HepG2 (cell line): ENCODE results near the gene ZNF318. TPM values are rescaled to one million over a fixed set of nuclear protein-coding genes. Genes with fewer than 3 reads are reported as not detected.

Experiments used
- ATAC-seq: fragments of 200-7000 bp; cut with Tn5 transposase; 3 replicates; pipeline ENCODE4 v1.9.1; 2020; ENCODE audit warnings: mild to moderate bottlenecking, moderate library complexity
- BruUV-seq: library from RNA; stranded (reverse); fragments of 400-500 nt; replicated peaks from 2 replicates; lab custom pipeline; 2021; lab: Mats Ljungman, UMichigan
- CTCF ChIA-PET: fragments of 300-600 bp; formaldehyde crosslinking; extraction: SDS; loops from one replicate; lab custom pipeline; 2021; ENCODE audit warnings: low total read pairs, inconsistent platforms, low intra/inter-chr PET ratio; lab: Yijun Ruan, JAX
- POLR2A ChIA-PET: fragments of 350-600 bp; sonication (Branson Sonifier 250); formaldehyde crosslinking; loops from one replicate; lab custom pipeline; 2020; ENCODE audit warnings: antibody characterized with exemption, inconsistent platforms; lab: Yijun Ruan, JAX
- DNase-seq: peaks from one replicate; pipeline ENCODE4 v3.0.0-alpha.2; 2015; ENCODE audit warnings: low spot score
- FAIRE-seq: peaks from 3 replicates; lab custom pipeline; 2011; peaks lifted over from hg19 to GRCh38; lab: Jason Lieb, UNC
- H2AFZ ChIP-seq: one replicate; pipeline ENCODE4 v1.6.1; 2011; ENCODE audit warnings: low read length, inconsistent platforms
- H3K27ac ChIP-seq: fragments of 300-600 bp; 3 replicates; pipeline ENCODE4 v1.8.0; 2011; ENCODE audit warnings: mixed run types, mild to moderate bottlenecking, mixed read lengths, low read length, inconsistent platforms; ENCODE audit not compliant: insufficient read depth; ENCODE audit errors: extremely low read length
- H3K27me3 ChIP-seq, 2 experiments: fragments of 200-600 bp in 1 of 2; 2 replicates in 1 of 2; 3 replicates in 1 of 2; pipeline versions ENCODE4 v1.6.0 to v1.8.0; 2011; ENCODE audit warnings: low read length in 2 of 2, mild to moderate bottlenecking in 2 of 2, moderate library complexity in 2 of 2, inconsistent platforms in 1 of 2; ENCODE audit not compliant: insufficient read depth in 2 of 2, control insufficient read depth in 1 of 2
- H3K36me3 ChIP-seq, 2 experiments: fragments of 200-600 bp in 1 of 2; replicated peaks in 1 of 2; 2 replicates in 1 of 2; 3 replicates in 1 of 2; pipeline versions ENCODE4 v1.5.1 to v1.8.0; 2011; ENCODE audit warnings: low read length in 2 of 2, inconsistent platforms in 1 of 2; ENCODE audit not compliant: insufficient read depth in 2 of 2, control insufficient read depth in 1 of 2
- H3K4me1 ChIP-seq: 2 replicates; pipeline ENCODE4 v1.5.1; 2012; ENCODE audit warnings: low read length, inconsistent platforms; ENCODE audit not compliant: insufficient read depth
- H3K4me2 ChIP-seq: 2 replicates; pipeline ENCODE4 v1.6.0; 2011; ENCODE audit warnings: low read depth, low read length, inconsistent platforms
- H3K4me3 ChIP-seq, 3 experiments: fragments of 200-600 bp in 1 of 3; sonication (generic), shearing (Covaris generic) in 1 of 3; replicated peaks in 1 of 3; 2 replicates each; pipeline ENCODE4 v1.5.1; 2011 to 2016; ENCODE audit warnings: low read length in 3 of 3, inconsistent platforms in 2 of 3, low read depth in 2 of 3, mild to moderate bottlenecking in 2 of 3, control low read depth in 1 of 3, mixed read lengths in 1 of 3; ENCODE audit not compliant: insufficient read depth in 1 of 3
- H3K79me2 ChIP-seq: one replicate; pipeline ENCODE4 v1.6.1; 2011; ENCODE audit warnings: low read length, inconsistent platforms; ENCODE audit not compliant: insufficient read depth
- H3K9ac ChIP-seq: 2 replicates; pipeline ENCODE4 v1.6.0; 2011; ENCODE audit warnings: mild to moderate bottlenecking, low read depth, low read length, inconsistent platforms; ENCODE audit not compliant: insufficient read depth
- H3K9me3 ChIP-seq: 2 replicates; pipeline ENCODE4 v1.5.1; 2012; ENCODE audit warnings: mild to moderate bottlenecking, low read length
- H4K20me1 ChIP-seq: 2 replicates; pipeline ENCODE4 v1.6.0; 2011; ENCODE audit warnings: inconsistent platforms, mild to moderate bottlenecking, low read length, moderate library complexity; ENCODE audit not compliant: insufficient read depth
- CEBPG ChIP-seq: IDR thresholded peaks from 2 replicates; pipeline ENCODE4 v1.6.1; 2016
- MAFG ChIP-seq: sonication (generic); formaldehyde crosslinking; IDR thresholded peaks from 2 replicates; pipeline ENCODE4 v1.5.1; 2020; ENCODE audit warnings: mild to moderate bottlenecking, missing genetic modification reagents
- POLR2AphosphoS5 ChIP-seq: IDR thresholded peaks from 2 replicates; pipeline ENCODE4 v1.6.1; 2012; ENCODE audit warnings: low read depth, low read length
- RARA ChIP-seq: IDR thresholded peaks from 2 replicates; pipeline ENCODE4 v1.6.1; 2016; ENCODE audit warnings: missing genetic modification reagents, missing compliant biosample characterization
- SP140L ChIP-seq: sonication (generic); formaldehyde crosslinking; IDR thresholded peaks from 2 replicates; pipeline ENCODE4 v1.4.0; 2020; ENCODE audit warnings: missing genetic modification reagents, borderline replicate concordance
- SPEN ChIP-seq: sonication (generic); formaldehyde crosslinking; IDR thresholded peaks from 2 replicates; pipeline ENCODE4 v1.5.1; 2020; ENCODE audit warnings: low read depth, mild to moderate bottlenecking, missing genetic modification reagents
- ZBTB21 ChIP-seq: sonication (generic); formaldehyde crosslinking; IDR thresholded peaks from 2 replicates; pipeline ENCODE4 v1.4.0; 2020; ENCODE audit warnings: missing genetic modification reagents
- ZC3H4 ChIP-seq: sonication (generic); formaldehyde crosslinking; IDR thresholded peaks from 2 replicates; pipeline ENCODE4 v1.4.0; 2020; ENCODE audit warnings: missing genetic modification reagents, borderline replicate concordance
- ZFY ChIP-seq: sonication (generic); formaldehyde crosslinking; IDR thresholded peaks from 2 replicates; pipeline ENCODE4 v1.4.0; 2020; ENCODE audit warnings: missing genetic modification reagents
- WGBS: methylation state at CpG from one replicate; pipeline ENCODE4 v1.1.6; 2017; ENCODE audit warnings: low lambda C conversion rate; 5-methylcytosine and 5-hydroxymethylcytosine counted together
- in situ Hi-C: cut with HindIII; loops from 2 replicates; pipeline ENCODE4 v1.10.0; 2017; ENCODE audit warnings: low pct_unique_long_range_greater_than_20kb; ENCODE audit not compliant: extremely low pct_ligation_motif_present
- intact Hi-C: fragments of 100-400 bp; cut with micrococcal nuclease; formaldehyde crosslinking; loops from one replicate; pipeline ENCODE4 v1.10.0; 2022; ENCODE audit not compliant: unreplicated experiment
- polyA plus RNA-seq, 8 experiments: library from polyadenylated mRNA; depleted of rRNA in 3 of 8; stranded (reverse) in 7 of 8; unstranded in 1 of 8; fragments of >200 nt; fragmentation: Illumina TruSeq in 4 of 8; extraction: Trizol in 4 of 8; gene quantifications; 2 replicates each; pipeline versions ENCODE4 v1.2.1 to v1.2.3, GENCODE V29; 2011 to 2016; ENCODE audit warnings: low read depth in 4 of 8, missing spikeins in 1 of 8, mixed read lengths in 1 of 8; ENCODE audit not compliant: insufficient read depth in 1 of 8
- total RNA-seq, 5 experiments: library from RNA; depleted of rRNA; stranded (reverse); fragments of >200 nt; fragmentation: Illumina TruSeq; extraction: Trizol; gene quantifications; 2 replicates each; pipeline ENCODE4 v1.2.3, GENCODE V29; 2016; ENCODE audit warnings: low read depth in 1 of 5
- TF ChIP-seq, protein P1 (sequence below): IDR thresholded peaks from 2 replicates; pipeline ENCODE4 v1.6.1; 2016; ENCODE audit warnings: low read depth, missing genetic modification reagents, missing compliant biosample characterization
- TF ChIP-seq, protein P2 (sequence below): sonication (generic); formaldehyde crosslinking; IDR thresholded peaks from 2 replicates; pipeline ENCODE4 v1.8.1; 2023; ENCODE audit warnings: missing genetic modification reagents, mild to moderate bottlenecking, borderline replicate concordance
- TF ChIP-seq, protein P3 (sequence below): sonication (generic); formaldehyde crosslinking; IDR thresholded peaks from 2 replicates; pipeline ENCODE4 v1.8.0; 2022; ENCODE audit warnings: mild to moderate bottlenecking, missing genetic modification reagents, moderate library complexity

Gene ZNF318
- total and polyA plus RNA-seq, 2 of the 13 experiments (the other 11 are each of a cell fraction or from before 2014, with no cell fraction given) = 13.0 to 14.5 TPM

DNA sequence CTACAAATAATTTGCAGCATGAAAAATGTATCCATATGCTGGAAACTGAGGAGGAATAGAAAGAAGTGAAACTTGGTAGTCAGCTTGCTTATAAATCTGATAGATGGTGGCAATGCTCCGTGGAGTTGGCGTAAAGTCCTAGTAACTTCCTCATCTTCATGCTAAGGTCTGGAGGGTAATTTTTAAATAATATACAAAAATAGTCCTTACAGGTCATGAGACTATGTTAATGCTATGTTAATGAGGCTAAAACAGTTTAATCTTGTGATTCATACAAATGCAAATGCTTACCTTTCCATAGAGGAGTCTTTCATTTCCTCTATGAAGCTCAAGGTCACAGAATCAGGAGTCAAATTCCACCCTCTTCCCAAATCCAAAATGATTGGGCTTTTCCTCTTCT lies 51.4 kb downstream of the ZNF318 start:
- BruUV-seq = no TSS peak
- H3K4me2 ChIP-seq = no peak overlapping the region
- H3K27ac ChIP-seq = no peak overlapping the region
- H3K79me2 ChIP-seq = no peaks in the 10 kb centered on the region
- no peak for ATAC-seq
- H3K9me3 ChIP-seq = no peaks in the 10 kb centered on the region
- H3K9ac ChIP-seq = no peak overlapping the region
- in situ Hi-C loops = no loop called here
- H3K4me1 ChIP-seq = peaks cover 48% of the 10 kb centered on the region
- H3K27me3 ChIP-seq = no peaks in the 10 kb centered on the region
- H3K36me3 ChIP-seq = no peaks in the 10 kb centered on the region
- no peak overlapping the region for H2AFZ ChIP-seq
- FAIRE-seq = no peak
- POLR2A ChIA-PET = interaction anchor here (1.1 to 1.8 kb wide), 3 partner anchors 11 to 52 kb away, joined by 3 to 6 read pairs (median 3); partner anchors contain the start of gene ZNF318
- CTCF ChIA-PET = no interaction called here
- intact Hi-C loops = no loop called here
- no peaks in the 10 kb centered on the region for H4K20me1 ChIP-seq
- no peak for TF ChIP-seq ZFY (CRISPR knock-in tag)
- no peak for TF ChIP-seq CEBPG
- TF ChIP-seq POLR2AphosphoS5 = no peak
- no peak for TF ChIP-seq SPEN
- TF ChIP-seq, protein P1, sequence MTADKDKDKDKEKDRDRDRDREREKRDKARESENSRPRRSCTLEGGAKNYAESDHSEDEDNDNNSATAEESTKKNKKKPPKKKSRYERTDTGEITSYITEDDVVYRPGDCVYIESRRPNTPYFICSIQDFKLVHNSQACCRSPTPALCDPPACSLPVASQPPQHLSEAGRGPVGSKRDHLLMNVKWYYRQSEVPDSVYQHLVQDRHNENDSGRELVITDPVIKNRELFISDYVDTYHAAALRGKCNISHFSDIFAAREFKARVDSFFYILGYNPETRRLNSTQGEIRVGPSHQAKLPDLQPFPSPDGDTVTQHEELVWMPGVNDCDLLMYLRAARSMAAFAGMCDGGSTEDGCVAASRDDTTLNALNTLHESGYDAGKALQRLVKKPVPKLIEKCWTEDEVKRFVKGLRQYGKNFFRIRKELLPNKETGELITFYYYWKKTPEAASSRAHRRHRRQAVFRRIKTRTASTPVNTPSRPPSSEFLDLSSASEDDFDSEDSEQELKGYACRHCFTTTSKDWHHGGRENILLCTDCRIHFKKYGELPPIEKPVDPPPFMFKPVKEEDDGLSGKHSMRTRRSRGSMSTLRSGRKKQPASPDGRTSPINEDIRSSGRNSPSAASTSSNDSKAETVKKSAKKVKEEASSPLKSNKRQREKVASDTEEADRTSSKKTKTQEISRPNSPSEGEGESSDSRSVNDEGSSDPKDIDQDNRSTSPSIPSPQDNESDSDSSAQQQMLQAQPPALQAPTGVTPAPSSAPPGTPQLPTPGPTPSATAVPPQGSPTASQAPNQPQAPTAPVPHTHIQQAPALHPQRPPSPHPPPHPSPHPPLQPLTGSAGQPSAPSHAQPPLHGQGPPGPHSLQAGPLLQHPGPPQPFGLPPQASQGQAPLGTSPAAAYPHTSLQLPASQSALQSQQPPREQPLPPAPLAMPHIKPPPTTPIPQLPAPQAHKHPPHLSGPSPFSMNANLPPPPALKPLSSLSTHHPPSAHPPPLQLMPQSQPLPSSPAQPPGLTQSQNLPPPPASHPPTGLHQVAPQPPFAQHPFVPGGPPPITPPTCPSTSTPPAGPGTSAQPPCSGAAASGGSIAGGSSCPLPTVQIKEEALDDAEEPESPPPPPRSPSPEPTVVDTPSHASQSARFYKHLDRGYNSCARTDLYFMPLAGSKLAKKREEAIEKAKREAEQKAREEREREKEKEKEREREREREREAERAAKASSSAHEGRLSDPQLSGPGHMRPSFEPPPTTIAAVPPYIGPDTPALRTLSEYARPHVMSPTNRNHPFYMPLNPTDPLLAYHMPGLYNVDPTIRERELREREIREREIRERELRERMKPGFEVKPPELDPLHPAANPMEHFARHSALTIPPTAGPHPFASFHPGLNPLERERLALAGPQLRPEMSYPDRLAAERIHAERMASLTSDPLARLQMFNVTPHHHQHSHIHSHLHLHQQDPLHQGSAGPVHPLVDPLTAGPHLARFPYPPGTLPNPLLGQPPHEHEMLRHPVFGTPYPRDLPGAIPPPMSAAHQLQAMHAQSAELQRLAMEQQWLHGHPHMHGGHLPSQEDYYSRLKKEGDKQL (CRISPR knock-in tag) = no peak
- TF ChIP-seq, protein P2, sequence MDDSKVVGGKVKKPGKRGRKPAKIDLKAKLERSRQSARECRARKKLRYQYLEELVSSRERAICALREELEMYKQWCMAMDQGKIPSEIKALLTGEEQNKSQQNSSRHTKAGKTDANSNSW = no peak
- no peak for TF ChIP-seq RARA (CRISPR knock-in tag)
- TF ChIP-seq ZBTB21 (CRISPR knock-in tag) = no peak
- TF ChIP-seq ZC3H4 (CRISPR knock-in tag) = no peak
- TF ChIP-seq, protein P3, sequence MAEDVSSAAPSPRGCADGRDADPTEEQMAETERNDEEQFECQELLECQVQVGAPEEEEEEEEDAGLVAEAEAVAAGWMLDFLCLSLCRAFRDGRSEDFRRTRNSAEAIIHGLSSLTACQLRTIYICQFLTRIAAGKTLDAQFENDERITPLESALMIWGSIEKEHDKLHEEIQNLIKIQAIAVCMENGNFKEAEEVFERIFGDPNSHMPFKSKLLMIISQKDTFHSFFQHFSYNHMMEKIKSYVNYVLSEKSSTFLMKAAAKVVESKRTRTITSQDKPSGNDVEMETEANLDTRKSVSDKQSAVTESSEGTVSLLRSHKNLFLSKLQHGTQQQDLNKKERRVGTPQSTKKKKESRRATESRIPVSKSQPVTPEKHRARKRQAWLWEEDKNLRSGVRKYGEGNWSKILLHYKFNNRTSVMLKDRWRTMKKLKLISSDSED (CRISPR knock-in tag) = no peak
- TF ChIP-seq MAFG (CRISPR knock-in tag) = no peak
- TF ChIP-seq SP140L (CRISPR knock-in tag) = no peak
- TF ChIP-seq, all 625 proteins: peak for 0
- no peak overlapping the region for H3K4me3 ChIP-seq
- WGBS = 99% methylated on average over 2 of the region's 2 CpGs
- no peak for DNase-seq
